Vagina (tissue), 2 donors: ENCODE data around the gene MINDY3. TPM values are rescaled to one million over a fixed set of nuclear protein-coding genes. Genes with fewer than 3 reads are reported as not detected.

Experiments used
- DNase-seq, 2 donors: peaks; one replicate each; pipeline ENCODE4 v3.0.0-alpha.2; 2017; ENCODE audit errors: extremely low spot score in 2 of 2
- H3K27ac ChIP-seq: fragments of 200-600 bp; sonication (generic); one replicate; pipeline ENCODE4 v1.5.1; 2019
- H3K27me3 ChIP-seq: fragments of 200-600 bp; sonication (generic); one replicate; pipeline ENCODE4 v1.5.1; 2019
- H3K36me3 ChIP-seq, 2 donors: fragments of 200-600 bp; sonication (generic); one replicate each; pipeline ENCODE4 v1.5.1; 2017 to 2019
- H3K4me1 ChIP-seq: fragments of 200-600 bp; sonication (generic); one replicate; pipeline ENCODE4 v1.5.1; 2019
- H3K4me3 ChIP-seq, 2 donors: fragments of 200-600 bp; sonication (generic); 1 replicate in 1 of 2; 2 replicates in 1 of 2; pipeline ENCODE4 v1.5.1; 2016 to 2019
- H3K9me3 ChIP-seq: fragments of 200-600 bp; sonication (generic); one replicate; pipeline ENCODE4 v1.5.1; 2019
- CTCF ChIP-seq, 3 experiments: fragments of 450-650 bp in 2 of 3; fragments of 200-600 bp in 1 of 3; sonication (generic) in 1 of 3; IDR thresholded peaks; one replicate each; pipeline ENCODE4 v1.5.1; 2017 to 2019; ENCODE audit warnings: antibody characterized with exemption in 3 of 3, mild to moderate bottlenecking in 2 of 3, moderate library complexity in 2 of 3
- POLR2A ChIP-seq, 2 donors: fragments of 450-650 bp; IDR thresholded peaks; one replicate each; pipeline ENCODE4 v1.6.1; 2017; ENCODE audit warnings: antibody characterized with exemption in 2 of 2, mild to moderate bottlenecking in 2 of 2, moderate library complexity in 2 of 2
- POLR2AphosphoS5 ChIP-seq, 2 donors: sonication (generic); formaldehyde crosslinking; IDR thresholded peaks; one replicate each; pipeline ENCODE4 v1.9.0; 2017; ENCODE audit warnings: antibody characterized with exemption in 2 of 2, mild to moderate bottlenecking in 2 of 2, low read depth in 1 of 2; ENCODE audit not compliant: insufficient read depth in 1 of 2
- intact Hi-C: fragments of 100-400 bp; cut with DNase I; formaldehyde crosslinking; loops from one replicate; pipeline ENCODE4 v1.15.1; 2023
- total RNA-seq: library from RNA; depleted of rRNA; stranded (reverse); fragments of >200 nt; gene quantifications from one replicate; pipeline ENCODE4 v1.2.3, GENCODE V29; 2016

The MINDY3 gene
- total RNA-seq, 1 donor from 2014 or later, result 25.0 TPM

DNA sequence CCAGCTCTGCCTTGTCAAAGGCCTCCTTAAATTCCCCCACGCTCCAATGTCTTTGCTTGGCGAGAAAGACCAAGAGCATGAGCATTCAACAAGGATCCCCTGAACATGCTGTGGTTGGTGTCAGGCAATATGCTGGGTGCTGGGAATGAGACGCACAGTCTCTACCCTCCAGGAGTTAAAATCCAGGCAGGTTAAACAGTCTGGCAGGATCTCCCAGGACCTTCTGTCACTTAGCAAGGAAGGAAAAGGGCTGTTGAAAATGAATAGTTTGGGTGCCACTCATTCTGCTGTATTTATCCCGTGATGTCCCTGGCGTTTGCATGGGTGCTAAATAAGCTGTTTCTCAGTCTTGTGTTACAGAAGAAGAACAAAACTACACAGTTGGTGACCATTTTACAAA, 118.7 kb downstream of the MINDY3 start:
- no peaks in the 10 kb centered on the region for H3K36me3 ChIP-seq
- H3K27ac ChIP-seq, result no peak overlapping the region
- no peak for TF ChIP-seq CTCF (IDR thresholded peaks at IDR 0.05)
- no peak for TF ChIP-seq POLR2A (IDR thresholded peaks at IDR 0.05)
- no peak for TF ChIP-seq POLR2AphosphoS5 (IDR thresholded peaks at IDR 0.05; ENCODE audit: insufficient read depth in 1 of 2, low read depth in 1 of 2)
- DNase-seq, result no peak
- intact Hi-C loops, result no loop called here
- H3K4me1 ChIP-seq, result peaks cover 4% of the 10 kb centered on the region
- H3K9me3 ChIP-seq, result no peaks in the 10 kb centered on the region
- H3K4me3 ChIP-seq, result no peak overlapping the region
- H3K27me3 ChIP-seq, result no peaks in the 10 kb centered on the region

GRCh38 chr10:15740261-15740660, 120.0 kb downstream of the MINDY3 start:
- Histone ChIP-seq H3K27ac (no peak overlapping the region), H3K4me1 (peaks cover 6% of the 10 kb centered on the region), H3K27me3 (no peaks in the 10 kb centered on the region), H3K36me3 (no peaks in the 10 kb centered on the region), H3K9me3 (no peaks in the 10 kb centered on the region), H3K4me3 (no peak overlapping the region)
- TF ChIP-seq CTCF (IDR thresholded peaks at IDR 0.05) (no peak), POLR2AphosphoS5 (IDR thresholded peaks at IDR 0.05; ENCODE audit: insufficient read depth in 1 of 2, low read depth in 1 of 2) (no peak), POLR2A (IDR thresholded peaks at IDR 0.05) (no peak)
- intact Hi-C loops, result no loop called here
- no peak for DNase-seq

DNA sequence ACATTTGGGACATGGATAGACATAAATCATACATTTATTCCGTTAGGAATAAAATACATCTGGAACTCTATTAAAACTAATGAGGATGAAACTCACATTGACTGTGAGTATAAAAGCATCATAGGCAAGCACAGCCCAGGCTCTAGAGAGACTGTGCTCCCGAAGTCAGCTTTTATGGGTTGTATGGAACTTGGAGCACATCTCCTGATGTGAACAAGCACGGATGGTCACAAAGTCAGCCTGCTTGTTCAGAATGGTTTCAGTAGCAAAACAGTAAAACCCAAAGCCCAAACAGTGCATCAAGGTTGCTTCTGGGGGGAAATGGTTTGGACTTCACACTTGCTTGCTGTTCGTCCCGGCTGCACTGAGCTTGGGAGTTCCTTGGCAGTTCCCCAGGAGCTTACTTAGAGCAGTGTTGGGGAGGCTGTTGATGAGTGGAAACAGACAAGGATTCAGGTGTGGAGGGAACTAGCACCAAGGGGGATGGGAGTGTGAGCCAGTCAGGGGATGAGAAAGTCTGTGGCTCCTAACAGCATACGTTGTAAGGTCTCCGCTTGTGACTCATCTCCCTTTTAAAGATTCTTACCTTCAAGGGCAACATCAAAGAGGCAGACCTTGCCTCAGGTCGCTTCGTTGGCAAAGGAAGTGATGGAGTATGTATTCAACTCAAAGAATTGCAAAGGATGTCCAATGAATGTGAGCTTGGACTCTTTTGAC, 120.9 kb downstream of the MINDY3 start:
- DNase-seq, result no peak
- no peaks in the 10 kb centered on the region for H3K36me3 ChIP-seq
- no peak overlapping the region for H3K4me3 ChIP-seq
- H3K27ac ChIP-seq, result peak overlapping the region; percentile 60
- H3K9me3 ChIP-seq, result no peaks in the 10 kb centered on the region
- no peak for TF ChIP-seq POLR2AphosphoS5 (IDR thresholded peaks at IDR 0.05; ENCODE audit: insufficient read depth in 1 of 2, low read depth in 1 of 2)
- H3K4me1 ChIP-seq, result peaks cover 8% of the 10 kb centered on the region
- intact Hi-C loops, result no loop called here
- no peaks in the 10 kb centered on the region for H3K27me3 ChIP-seq

DNA sequence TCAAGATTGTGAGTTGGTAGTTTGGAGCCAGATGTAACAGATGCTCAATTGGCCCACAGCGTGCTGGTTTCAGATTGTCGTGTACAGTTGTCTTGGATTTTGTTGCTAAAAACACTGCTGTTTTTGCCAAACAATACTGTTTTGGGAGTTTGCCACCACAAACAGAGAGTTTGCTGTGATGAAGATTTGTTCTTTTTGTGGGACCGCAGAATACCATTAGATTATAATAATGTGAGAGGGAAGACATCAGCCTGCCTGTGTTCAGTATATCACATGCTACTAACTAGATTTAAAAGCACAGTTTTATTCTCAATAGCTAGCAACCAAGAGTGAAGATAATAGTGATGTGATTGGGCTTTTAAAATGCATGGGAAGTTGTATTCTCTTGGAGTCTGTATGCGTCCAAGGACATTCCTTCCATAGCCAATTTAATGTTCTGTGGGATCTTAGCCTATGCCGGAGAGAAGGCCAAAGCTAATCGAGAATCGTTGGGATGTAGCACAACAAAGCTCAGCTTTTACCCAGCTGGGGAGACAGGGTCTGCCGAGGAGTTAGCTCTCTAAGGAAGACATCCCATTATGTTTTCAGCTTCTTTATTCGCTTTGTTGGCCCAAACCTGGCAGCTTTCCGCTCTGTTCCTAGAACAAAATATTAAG, 121.9 kb downstream of the MINDY3 start:
- no peaks in the 10 kb centered on the region for H3K36me3 ChIP-seq
- TF ChIP-seq POLR2AphosphoS5 (IDR thresholded peaks at IDR 0.05; ENCODE audit: insufficient read depth in 1 of 2, low read depth in 1 of 2), result no peak
- no peak for TF ChIP-seq POLR2A (IDR thresholded peaks at IDR 0.05)
- no peak for TF ChIP-seq CTCF (IDR thresholded peaks at IDR 0.05)
- intact Hi-C loops, result no loop called here
- peak overlapping the region; percentile 60 for H3K27ac ChIP-seq
- H3K4me3 ChIP-seq, result peak overlapping the region in 1 of 2 donors; percentile 15
- no peak for DNase-seq
- H3K4me1 ChIP-seq, result peaks cover 8% of the 10 kb centered on the region
- no peaks in the 10 kb centered on the region for H3K9me3 ChIP-seq
- no peaks in the 10 kb centered on the region for H3K27me3 ChIP-seq

DNA sequence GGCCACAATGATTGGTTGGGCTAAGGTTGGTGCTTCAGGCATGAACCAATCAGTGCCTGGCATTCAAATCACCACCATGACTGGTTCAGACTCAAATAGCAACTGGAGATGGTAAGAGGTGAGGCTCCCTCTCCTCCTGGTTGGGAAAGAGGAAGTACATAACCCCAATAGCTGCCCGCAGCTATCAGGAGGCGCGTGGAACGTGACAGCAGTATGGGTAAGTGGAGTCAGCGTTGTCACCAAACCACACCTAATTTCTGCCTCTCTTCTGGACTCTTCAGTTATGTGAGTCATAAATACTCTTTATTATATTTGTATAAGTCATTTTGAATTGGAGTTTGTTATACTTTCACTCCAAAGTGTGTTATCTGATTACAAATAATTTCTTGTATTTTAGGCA, 122.7 kb downstream of the MINDY3 start:
- intact Hi-C loops, result no loop called here
- H3K9me3 ChIP-seq, result no peaks in the 10 kb centered on the region
- H3K4me1 ChIP-seq, result peaks cover 8% of the 10 kb centered on the region
- H3K27ac ChIP-seq, result peak overlapping the region; percentile 20
- TF ChIP-seq CTCF (IDR thresholded peaks at IDR 0.05) (no peak), POLR2AphosphoS5 (IDR thresholded peaks at IDR 0.05; ENCODE audit: insufficient read depth in 1 of 2, low read depth in 1 of 2) (no peak), POLR2A (IDR thresholded peaks at IDR 0.05) (no peak)
- no peak for DNase-seq
- no peaks in the 10 kb centered on the region for H3K27me3 ChIP-seq
- no peak overlapping the region for H3K4me3 ChIP-seq
- H3K36me3 ChIP-seq, result no peaks in the 10 kb centered on the region
